Stimulated activated memory B cell treated with anti-CD40 and anti-IgM and Interleukin-4, amounts not matched to agents 10 μg/mL and 1 μg/mL and 100 μg/mL, for 72 hours (primary cell): ENCODE results near the gene COPE.
"Not testable (repeated sequence)": the region's sequence is repeated elsewhere in the genome, so short reads cannot be mapped to it uniquely, and the experiment has no call there.

ENCODE experiments used
- ATAC-seq: fragments of 150-1000 bp; cut with Tn5 transposase; 2 replicates; pipeline ENCODE4 v1.10.0; 2021
- H3K27ac Mint-ChIP-seq: one replicate; pipeline ENCODE4 v1.8.0; 2022; ENCODE audit warnings: mild to moderate bottlenecking, mixed read lengths
- H3K27me3 Mint-ChIP-seq: one replicate; pipeline ENCODE4 v1.8.0; 2022; ENCODE audit warnings: mixed read lengths
- H3K36me3 Mint-ChIP-seq: one replicate; pipeline ENCODE4 v1.8.0; 2022; ENCODE audit warnings: mixed read lengths
- H3K4me1 Mint-ChIP-seq: one replicate; pipeline ENCODE4 v1.8.0; 2022; ENCODE audit warnings: mixed read lengths
- H3K4me3 Mint-ChIP-seq: one replicate; pipeline ENCODE4 v1.8.0; 2022; ENCODE audit warnings: mild to moderate bottlenecking, moderate library complexity, mixed read lengths
- H3K9me3 Mint-ChIP-seq: one replicate; pipeline ENCODE4 v1.8.0; 2022; ENCODE audit warnings: mixed read lengths

COPE gene

DNA sequence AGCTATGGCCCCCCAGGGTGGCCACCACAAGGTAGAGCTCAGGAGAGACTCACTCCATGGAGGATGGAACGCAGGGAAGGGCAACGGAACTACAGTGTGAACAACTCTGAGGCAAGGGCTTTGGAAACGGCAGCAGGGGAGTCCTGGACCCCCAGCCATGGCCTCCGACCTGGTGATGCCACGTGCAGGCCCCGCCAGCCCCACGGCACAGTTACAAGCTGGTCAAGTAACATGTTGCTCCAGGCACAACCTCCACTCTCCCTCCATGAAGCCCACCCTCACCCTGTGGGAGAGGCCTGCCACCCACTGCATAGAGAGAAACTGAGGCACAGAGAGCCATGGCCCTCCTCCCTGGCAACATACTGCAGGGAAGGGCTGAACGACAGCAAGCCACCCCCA lies 14.1 kb downstream of the COPE start:
- no peak overlapping the region for H3K27ac Mint-ChIP-seq

DNA sequence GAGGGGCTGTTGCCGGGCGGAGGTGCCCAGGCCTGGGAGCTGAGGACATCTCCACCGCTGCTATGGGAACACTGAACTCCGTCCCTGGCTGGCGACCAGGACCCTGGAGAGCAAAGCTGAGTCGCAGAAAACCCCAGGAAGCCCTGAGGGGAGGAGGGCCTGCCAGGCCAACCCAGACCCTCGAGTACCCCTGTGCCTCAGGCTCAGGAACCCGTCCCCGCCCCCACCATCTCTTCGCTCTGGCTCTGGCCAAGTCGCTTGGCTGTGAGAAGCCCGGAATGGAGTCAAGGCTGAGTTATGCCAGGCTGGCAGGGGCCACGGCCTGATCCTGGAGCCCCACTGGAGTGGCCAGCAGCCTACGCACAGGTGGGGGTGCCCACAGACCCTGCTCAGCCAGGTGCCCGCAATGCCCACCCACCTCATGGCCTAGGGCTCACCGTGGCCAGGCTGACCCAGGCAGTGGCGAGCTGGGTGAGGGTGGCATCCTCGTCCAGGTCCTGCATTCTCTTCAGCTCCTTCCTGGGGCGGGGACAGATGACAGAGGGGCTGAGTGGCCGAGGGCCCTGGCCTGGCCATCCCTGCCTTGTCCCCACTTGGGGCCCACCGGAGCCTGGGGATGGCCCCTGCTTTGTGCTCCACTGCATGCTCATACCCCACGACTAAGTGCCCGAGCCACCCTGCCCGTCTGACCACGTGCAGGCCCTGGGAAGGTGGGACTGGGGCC lies 14.7 kb downstream of the COPE start:
- Mint-ChIP-seq H3K4me1 (no peaks in the 10 kb centered on the region), H3K27me3 (no peaks in the 10 kb centered on the region), H3K4me3 (no peak overlapping the region), H3K9me3 (no peaks in the 10 kb centered on the region), H3K27ac (no peak overlapping the region), H3K36me3 (peaks cover 54% of the 10 kb centered on the region)
- ATAC-seq, result no peak

More for the DNA sequence above, 14.1 kb downstream of the COPE start:
- Mint-ChIP-seq H3K9me3 (no peaks in the 10 kb centered on the region), H3K27me3 (no peaks in the 10 kb centered on the region), H3K4me3 (no peak overlapping the region), H3K4me1 (no peaks in the 10 kb centered on the region), H3K36me3 (peaks cover 54% of the 10 kb centered on the region)
- ATAC-seq, result no peak

DNA sequence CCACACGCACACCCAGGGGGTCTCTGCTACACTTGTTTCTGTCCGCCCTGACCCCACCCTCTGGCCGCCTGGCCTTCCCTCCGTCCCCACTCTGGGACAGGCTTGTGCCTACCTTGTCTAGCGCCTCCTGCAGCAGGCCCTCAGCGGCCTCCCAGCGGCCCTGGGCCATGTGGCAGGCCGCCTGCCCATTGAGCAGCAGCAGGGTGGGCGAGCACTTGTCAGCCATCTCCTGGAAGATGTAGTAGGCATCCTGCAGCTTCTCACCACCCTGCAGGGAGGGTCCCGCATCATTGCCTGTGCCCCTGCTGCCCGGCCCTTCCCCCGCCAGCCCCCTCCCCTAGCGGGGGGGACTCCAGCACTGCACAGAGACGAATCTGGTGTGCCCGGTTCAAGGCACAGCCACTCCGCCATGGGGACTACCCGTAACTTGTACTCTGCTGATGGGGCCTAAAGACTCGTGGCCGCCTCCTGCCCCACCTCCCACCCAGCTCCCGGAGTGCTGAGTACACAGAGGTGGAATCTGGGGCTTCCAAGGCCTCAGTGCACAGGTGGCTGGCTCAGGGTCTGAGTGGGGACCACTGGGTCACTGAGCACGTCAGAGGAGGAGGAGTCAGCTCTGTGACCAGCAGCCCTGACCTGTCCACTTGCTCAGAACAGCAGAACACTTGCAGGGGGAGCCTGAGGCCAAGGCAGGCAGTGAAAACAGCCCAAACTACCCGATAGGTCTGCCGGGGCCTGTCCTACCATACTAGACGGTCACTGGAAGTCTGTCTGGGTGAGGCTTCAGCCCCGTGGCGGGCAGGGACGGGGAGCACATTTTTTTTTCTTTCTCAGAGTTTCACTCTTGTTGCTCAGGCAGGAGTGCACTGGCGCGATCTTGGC lies 15.8 kb downstream of the COPE start:
- no peaks in the 10 kb centered on the region for H3K4me1 Mint-ChIP-seq
- no peaks in the 10 kb centered on the region for H3K9me3 Mint-ChIP-seq
- no peak for ATAC-seq
- no peaks in the 10 kb centered on the region for H3K27me3 Mint-ChIP-seq
- no peak overlapping the region for H3K4me3 Mint-ChIP-seq
- peaks cover 62% of the 10 kb centered on the region for H3K36me3 Mint-ChIP-seq
- no peak overlapping the region for H3K27ac Mint-ChIP-seq

DNA sequence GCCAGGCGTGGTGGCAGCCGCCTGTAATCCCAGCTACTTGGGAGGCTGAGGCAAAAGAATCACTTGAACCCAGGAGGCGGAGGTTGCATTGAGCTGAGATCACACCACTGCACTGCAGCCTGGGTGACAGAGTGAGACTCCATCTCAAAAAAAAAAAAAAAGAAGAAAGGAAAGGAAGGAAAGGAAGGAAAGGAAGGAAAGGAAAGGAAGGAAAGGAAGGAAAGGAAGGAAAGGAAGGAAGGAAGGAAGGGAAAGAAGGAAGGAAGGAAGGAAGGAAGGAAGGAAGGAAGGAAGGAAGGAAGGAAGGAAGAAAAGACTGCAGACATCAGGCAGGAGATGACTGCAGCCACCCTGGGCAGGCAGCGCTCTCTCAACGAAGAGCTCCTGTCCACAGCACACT lies 16.7 kb downstream of the COPE start:
- H3K4me1 Mint-ChIP-seq, H3K4me3 Mint-ChIP-seq, H3K9me3 Mint-ChIP-seq, H3K27me3 Mint-ChIP-seq, ATAC-seq, H3K27ac Mint-ChIP-seq: not testable (repeated sequence)
- H3K36me3 Mint-ChIP-seq, result peaks cover 62% of the 10 kb centered on the region

DNA sequence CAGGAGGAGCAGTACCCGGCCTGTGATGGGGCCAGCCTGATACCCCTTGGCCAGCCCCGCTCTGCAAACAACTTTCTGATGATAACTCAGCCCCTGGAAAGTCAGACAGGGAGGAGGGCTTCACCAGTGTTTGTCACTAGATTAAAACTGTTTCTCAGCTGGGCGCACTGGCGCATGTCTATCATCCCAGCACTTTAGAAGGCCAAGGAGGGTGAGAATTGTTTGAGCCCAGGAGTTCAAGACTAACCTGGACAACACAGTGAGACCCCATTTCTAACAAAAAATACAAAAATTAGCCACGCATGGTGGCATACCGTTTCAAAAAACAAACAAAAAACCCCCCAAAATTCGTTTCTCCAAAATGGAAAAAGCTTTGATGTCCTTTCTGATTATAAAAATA lies 17.7 kb downstream of the COPE start:
- Mint-ChIP-seq H3K9me3 (no peaks in the 10 kb centered on the region), H3K4me3 (no peak overlapping the region), H3K36me3 (peaks cover 62% of the 10 kb centered on the region), H3K27ac (no peak overlapping the region), H3K4me1 (peaks cover 13% of the 10 kb centered on the region), H3K27me3 (peaks cover 15% of the 10 kb centered on the region)
- no peak for ATAC-seq

DNA sequence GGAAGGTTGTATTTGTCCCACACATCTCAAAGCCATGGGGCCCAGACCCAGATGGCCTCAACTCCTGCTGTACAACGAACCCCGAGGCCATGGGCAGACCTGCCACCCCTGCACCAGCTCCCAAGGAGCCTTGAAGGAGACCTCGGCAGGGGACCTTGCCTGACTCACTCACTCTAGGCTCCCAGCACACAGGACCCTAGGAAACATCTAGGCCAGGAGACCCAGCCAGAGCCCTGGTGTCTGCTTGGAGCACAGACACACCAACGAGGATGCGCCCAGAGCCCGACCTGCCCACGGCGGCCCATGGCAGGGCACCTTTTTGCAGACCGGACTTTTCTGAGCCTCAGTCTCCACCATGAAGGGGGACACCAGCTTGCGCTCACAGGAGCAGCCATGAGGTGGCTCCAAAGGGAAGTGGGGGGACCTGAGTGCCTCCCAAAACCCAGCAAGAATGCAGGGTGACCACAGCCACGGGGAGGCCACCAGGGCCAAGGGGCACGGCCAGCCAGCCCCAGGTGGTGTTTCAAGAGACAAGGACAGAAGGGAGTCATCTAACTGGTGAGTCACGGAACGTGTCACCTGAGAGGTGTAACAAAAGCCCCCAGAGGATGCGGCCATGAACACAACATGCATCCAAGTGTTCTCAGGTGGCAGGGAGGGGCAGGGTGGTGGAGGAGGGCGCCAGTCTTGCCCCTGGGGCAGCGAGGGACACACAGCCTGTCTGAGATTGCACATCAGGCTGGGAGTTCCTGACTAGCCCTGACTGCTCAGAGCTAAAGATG lies 18.3 kb downstream of the COPE start:
- Mint-ChIP-seq H3K4me1 (peaks cover 17% of the 10 kb centered on the region), H3K27me3 (peaks cover 20% of the 10 kb centered on the region), H3K9me3 (no peaks in the 10 kb centered on the region), H3K27ac (no peak overlapping the region), H3K36me3 (peaks cover 57% of the 10 kb centered on the region), H3K4me3 (no peak overlapping the region)
- no peak for ATAC-seq

DNA sequence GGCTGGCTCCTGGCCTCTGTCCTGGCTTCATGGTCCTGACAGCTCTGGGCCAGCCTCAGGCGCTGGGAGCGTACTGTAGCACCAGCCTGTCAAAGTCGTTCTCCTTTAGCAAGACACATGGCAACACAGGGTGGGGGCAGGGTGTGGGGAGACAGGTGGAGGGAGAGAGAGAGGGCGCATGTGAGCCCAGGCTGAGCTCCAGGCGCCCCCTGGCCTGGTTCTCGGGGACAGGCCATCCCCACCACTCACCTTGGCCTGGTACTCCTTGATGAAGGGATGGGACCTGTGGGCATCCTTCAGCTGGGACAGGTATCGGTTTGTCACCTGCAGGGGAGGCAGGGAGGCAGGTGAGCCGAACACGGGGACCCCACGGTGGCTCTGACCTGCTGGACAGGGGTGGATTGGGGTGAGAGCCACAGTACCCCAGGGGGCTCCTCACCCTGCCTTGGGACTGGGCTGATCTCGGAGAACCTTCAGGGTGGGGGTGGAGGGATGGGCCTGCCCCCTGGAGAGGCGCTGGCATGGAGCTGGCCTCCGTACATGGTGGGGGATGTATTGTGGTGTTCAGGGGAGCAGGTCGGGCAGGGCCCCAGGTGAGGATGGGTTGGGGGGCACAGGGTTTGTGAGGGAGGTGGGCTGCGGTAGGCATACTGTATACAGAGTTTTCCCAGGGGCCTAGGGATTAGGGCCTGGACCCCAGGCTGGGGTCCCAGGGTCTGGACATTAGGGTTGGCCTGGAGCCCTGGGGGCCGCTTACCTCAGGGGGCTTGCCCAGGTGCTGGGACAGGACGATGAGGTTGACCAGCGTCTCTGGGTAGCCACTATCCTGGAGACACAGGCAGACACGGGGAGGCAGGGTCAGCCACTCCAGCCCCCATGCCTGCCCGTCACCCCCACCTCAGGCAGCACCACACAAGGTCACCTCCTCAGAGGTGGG lies 19.3 kb downstream of the COPE start:
- peaks cover 47% of the 10 kb centered on the region for H3K36me3 Mint-ChIP-seq
- H3K27me3 Mint-ChIP-seq, result peaks cover 20% of the 10 kb centered on the region
- peaks cover 21% of the 10 kb centered on the region for H3K4me1 Mint-ChIP-seq
- no peak overlapping the region for H3K4me3 Mint-ChIP-seq
- no peak for ATAC-seq
- no peak overlapping the region for H3K27ac Mint-ChIP-seq
- H3K9me3 Mint-ChIP-seq, result no peaks in the 10 kb centered on the region

DNA sequence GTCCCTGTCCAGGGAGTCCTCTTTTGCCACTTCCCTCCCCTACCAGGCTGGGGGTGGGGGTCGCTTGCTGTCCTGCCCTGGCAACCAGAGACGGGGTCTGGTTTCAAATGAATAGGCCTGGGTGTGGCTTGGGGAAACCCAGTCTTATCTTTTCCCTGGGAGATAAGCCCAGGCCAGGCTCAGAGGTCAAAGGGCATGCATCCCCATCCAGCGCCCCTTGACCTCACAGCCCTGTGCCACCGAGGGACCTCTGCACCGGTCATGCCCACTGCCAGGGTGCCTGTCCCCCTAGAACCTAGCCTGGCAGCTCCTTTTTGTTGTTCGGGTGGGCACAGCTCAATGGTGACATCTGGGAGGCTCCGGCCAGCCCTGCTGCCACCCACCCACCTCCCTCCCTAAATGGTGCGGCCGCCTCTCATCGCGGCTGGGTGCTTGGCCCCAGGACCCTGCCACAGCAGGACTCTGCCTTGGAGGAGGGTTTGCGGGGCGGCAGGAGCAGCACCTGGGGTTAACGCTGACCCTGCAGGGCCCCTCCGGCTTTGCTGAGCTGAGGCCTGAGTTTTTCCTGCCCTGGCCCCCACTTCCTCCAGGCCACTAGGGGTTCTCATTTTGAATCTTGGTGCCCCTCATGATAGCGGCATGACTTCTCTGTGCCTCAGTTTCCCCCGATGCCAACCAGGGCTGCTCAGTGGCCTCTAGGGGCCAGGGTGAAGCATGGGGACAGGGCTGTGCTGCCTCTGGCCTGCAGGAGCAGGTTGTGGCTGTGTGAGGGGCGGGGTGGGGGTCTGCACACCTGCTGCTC lies 20.4 kb downstream of the COPE start:
- peaks cover 21% of the 10 kb centered on the region for H3K4me1 Mint-ChIP-seq
- peaks cover 24% of the 10 kb centered on the region for H3K27me3 Mint-ChIP-seq
- H3K36me3 Mint-ChIP-seq, result peaks cover 43% of the 10 kb centered on the region
- ATAC-seq, result no peak
- no peak overlapping the region for H3K27ac Mint-ChIP-seq
- H3K9me3 Mint-ChIP-seq, result no peaks in the 10 kb centered on the region
- no peak overlapping the region for H3K4me3 Mint-ChIP-seq

DNA sequence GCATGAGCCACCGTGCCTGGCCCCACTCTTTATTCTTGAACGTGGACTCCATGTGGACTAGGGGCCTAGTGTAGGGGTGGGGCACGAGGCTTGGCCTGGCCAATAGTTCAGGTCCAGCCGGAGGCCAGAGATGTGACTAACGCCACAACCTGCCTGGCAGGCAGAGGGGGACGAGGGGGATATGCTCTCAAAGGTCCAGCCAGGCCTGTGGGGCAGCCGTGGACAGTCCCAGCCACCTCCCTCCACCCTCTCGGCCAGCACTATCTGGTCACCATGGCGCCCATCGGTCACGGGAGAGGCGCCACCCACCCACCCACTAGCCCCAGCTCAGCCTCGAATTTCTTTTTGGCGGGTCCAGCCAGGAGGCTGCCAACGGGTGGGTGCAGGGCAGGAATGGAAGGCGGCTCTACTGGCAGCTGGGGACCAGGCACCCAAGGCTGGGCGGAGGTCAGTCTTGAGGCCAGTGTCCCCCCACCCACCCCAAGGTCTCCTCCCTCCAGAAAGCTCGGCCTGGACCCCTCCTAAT lies 21.0 kb downstream of the COPE start:
- no peak overlapping the region for H3K27ac Mint-ChIP-seq
- ATAC-seq, result no peak
- peaks cover 21% of the 10 kb centered on the region for H3K4me1 Mint-ChIP-seq
- H3K4me3 Mint-ChIP-seq, result no peak overlapping the region
- H3K27me3 Mint-ChIP-seq, result peaks cover 31% of the 10 kb centered on the region
- H3K9me3 Mint-ChIP-seq, result no peaks in the 10 kb centered on the region
- peaks cover 37% of the 10 kb centered on the region for H3K36me3 Mint-ChIP-seq

DNA sequence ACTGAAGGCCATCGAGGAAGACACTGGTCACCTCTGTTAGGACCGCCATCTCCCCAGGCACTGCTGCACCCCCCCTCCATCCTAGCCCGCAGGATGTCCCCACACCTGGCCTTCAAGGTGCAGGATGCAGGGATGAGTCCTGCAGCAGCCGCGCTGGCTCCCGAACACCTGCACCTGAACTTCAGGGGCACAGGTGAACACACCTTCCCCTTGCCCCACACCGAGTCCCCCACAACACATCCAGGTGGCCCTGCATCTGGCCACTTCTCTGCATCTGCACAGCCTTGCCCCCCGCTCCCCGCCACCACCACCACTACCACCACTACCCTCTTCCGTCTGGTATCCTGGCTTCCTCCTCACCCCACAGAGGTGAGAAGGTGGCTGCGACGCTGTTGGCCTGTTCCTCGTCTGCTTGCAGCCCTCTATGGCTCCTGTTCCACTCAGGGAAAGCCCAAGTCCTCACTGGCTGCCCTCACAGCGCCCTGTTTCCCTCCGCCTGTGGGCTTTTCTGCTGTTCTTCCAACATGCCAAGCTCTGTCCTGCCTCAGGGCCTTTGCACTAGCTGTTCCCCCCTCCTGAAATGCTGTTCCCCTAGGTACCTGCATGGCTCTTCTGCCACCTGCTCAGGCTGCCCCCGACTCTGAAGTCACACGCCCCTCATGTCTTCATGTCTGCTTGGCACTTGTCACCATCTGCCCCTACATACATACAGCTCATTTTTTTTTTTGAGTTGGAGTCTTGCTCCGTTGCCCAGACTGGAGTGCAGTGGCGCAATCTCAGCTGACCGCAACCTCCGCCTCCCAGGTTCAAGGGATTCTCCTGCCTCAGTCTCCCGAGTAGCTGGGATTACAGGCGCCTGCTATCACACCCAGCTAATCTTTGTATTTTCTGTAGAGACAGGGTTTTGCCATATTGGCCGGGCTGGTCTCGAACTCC lies 21.8 kb downstream of the COPE start:
- Mint-ChIP-seq H3K27me3 (peaks cover 39% of the 10 kb centered on the region), H3K36me3 (peaks cover 29% of the 10 kb centered on the region), H3K9me3 (no peaks in the 10 kb centered on the region), H3K27ac (no peak overlapping the region), H3K4me3 (peak overlapping the region; percentile 2), H3K4me1 (peaks cover 21% of the 10 kb centered on the region)
- ATAC-seq, result no peak

DNA sequence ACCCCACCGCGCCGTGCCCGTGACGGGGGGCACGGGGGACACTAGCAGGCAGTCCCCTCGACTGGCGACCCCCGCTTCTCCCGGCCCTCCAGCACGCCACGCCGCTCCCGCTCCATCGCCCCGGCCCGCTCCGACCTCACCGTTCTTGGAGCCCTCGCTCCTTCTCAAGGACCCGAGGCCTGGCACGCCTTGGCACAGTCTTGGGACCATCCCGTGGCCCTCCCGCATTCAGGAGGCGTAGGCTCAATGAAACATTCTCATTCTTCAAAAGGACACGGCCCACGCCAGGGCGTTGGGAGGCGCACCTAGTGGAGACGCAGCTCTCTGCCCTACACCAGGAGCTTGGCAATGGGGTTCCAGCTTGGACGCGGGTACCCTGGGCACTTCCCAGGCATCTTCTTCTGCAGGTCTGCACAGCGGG lies 22.8 kb downstream of the COPE start:
- Mint-ChIP-seq H3K4me3 (peak overlapping the region; percentile 69), H3K36me3 (peaks cover 27% of the 10 kb centered on the region), H3K4me1 (peaks cover 21% of the 10 kb centered on the region), H3K27me3 (peaks cover 46% of the 10 kb centered on the region), H3K9me3 (no peaks in the 10 kb centered on the region), H3K27ac (no peak overlapping the region)
- no peak for ATAC-seq

DNA sequence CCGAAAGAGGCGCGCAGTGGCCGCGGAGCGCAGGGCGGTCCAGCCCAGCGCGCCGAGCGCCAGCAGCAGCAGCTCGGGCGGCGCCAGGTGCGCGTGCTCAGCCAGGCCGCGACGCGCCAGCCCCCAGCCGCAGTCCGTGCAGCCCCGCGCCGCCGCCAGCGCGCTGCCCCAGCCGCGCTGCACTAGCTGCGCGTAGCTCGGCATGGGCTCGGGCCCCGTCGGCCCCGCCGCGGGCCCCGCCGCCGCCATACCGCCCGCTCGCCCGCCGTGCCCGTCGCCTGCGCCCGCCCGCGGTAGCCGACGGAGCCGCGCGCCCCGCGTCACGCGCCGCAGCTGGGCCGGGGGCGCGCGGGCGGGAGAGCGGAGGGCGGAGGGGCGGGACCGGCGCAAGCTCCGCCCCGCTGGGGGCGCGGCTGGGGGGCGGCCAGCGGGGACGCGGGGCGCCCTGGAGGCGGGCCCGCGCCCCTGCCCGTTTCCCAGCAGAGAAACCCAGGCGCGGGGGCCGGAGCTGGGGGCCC lies 23.3 kb downstream of the COPE start, which contains the start of gene CERS1:
CERS1 (minus strand) TSS at position 335 of the 518 bp plus-strand sequence; CDS start at position 249, 86 bp downstream.
- ATAC-seq, result peak; percentile 22
- Mint-ChIP-seq H3K36me3 (peaks cover 23% of the 10 kb centered on the region), H3K4me3 (peak within 1 kb of the TSS; percentile 69), H3K27ac (no peak within 1 kb of the TSS), H3K9me3 (no peaks in the 10 kb centered on the region), H3K4me1 (peaks cover 21% of the 10 kb centered on the region), H3K27me3 (peaks cover 46% of the 10 kb centered on the region)
